IMR-90 (cell line): Measurements from ENCODE around the gene SLC25A25. TPM values are rescaled to one million over a fixed set of nuclear protein-coding genes. Genes with fewer than 3 reads are reported as not detected.

Source experiments
- ATAC-seq: fragments of 200-7000 bp; cut with Tn5 transposase; 2 replicates; pipeline ENCODE4 v1.9.1; 2020; ENCODE audit warnings: low read depth, mild to moderate bottlenecking, moderate library complexity
- BruUV-seq: library from RNA; stranded (reverse); fragments of 400-500 nt; replicated peaks from 2 replicates; lab custom pipeline; 2021; lab: Mats Ljungman, UMichigan
- CTCF ChIA-PET: fragments of 300-600 bp; formaldehyde crosslinking; extraction: SDS; loops from one replicate; lab custom pipeline; 2021; ENCODE audit warnings: antibody characterized with exemption; lab: Yijun Ruan, JAX
- POLR2A ChIA-PET: fragments of 300-600 bp; sonication (Branson Sonifier 250); formaldehyde crosslinking; loops from one replicate; lab custom pipeline; 2022; ENCODE audit warnings: antibody characterized with exemption; ENCODE audit not compliant: unreplicated experiment; lab: Charles Lee
- DNase-seq: peaks from one replicate; pipeline ENCODE4 v3.0.0; 2013
- H2AFZ ChIP-seq: replicated peaks from 2 replicates; pipeline ENCODE3; 2013; ENCODE audit warnings: low read length, mild to moderate bottlenecking; ENCODE audit not compliant: poor library complexity
- H2AK5ac ChIP-seq: 2 replicates; pipeline ENCODE4 v1.6.1; 2013; ENCODE audit warnings: low read depth, low read length, inconsistent platforms
- H2AK9ac ChIP-seq: replicated peaks from 2 replicates; pipeline ENCODE3; 2013; ENCODE audit warnings: mild to moderate bottlenecking, low read depth, low read length, moderate library complexity; ENCODE audit not compliant: poor library complexity
- H2BK120ac ChIP-seq: 2 replicates; pipeline ENCODE4 v1.6.1; 2013; ENCODE audit warnings: low read depth, low read length, inconsistent platforms
- H2BK15ac ChIP-seq: 3 replicates; pipeline ENCODE4 v1.6.1; 2013; ENCODE audit warnings: low read depth, low read length, inconsistent platforms
- H2BK20ac ChIP-seq: 2 replicates; pipeline ENCODE4 v1.6.1; 2013; ENCODE audit warnings: low read depth, mild to moderate bottlenecking, inconsistent platforms, low read length, moderate library complexity
- H2BK5ac ChIP-seq: 2 replicates; pipeline ENCODE4 v1.6.1; 2013; ENCODE audit warnings: mild to moderate bottlenecking, low read depth, low read length, inconsistent platforms; ENCODE audit not compliant: poor library complexity, severe bottlenecking
- H3K14ac ChIP-seq: replicated peaks from 2 replicates; pipeline ENCODE4 v1.6.1; 2013; ENCODE audit warnings: low read depth, low read length, inconsistent platforms
- H3K18ac ChIP-seq: 2 replicates; pipeline ENCODE4 v1.6.1; 2013; ENCODE audit warnings: low read depth, low read length, control low read depth
- H3K23ac ChIP-seq: 2 replicates; pipeline ENCODE4 v1.6.1; 2013; ENCODE audit warnings: low read depth, low read length, inconsistent platforms
- H3K27ac ChIP-seq: 2 replicates; pipeline ENCODE4 v1.5.1; 2013; ENCODE audit warnings: mild to moderate bottlenecking, control low read depth, low read length; ENCODE audit not compliant: insufficient read depth
- H3K27me3 ChIP-seq: 2 replicates; pipeline ENCODE4 v1.6.1; 2013; ENCODE audit warnings: low read length; ENCODE audit not compliant: control insufficient read depth, insufficient read depth
- H3K36me3 ChIP-seq: 2 replicates; pipeline ENCODE4 v1.6.1; 2013; ENCODE audit warnings: low read length, mixed read lengths; ENCODE audit not compliant: control insufficient read depth, insufficient read depth
- H3K4ac ChIP-seq: 2 replicates; pipeline ENCODE4 v1.6.1; 2013; ENCODE audit warnings: low read depth, low read length, inconsistent platforms
- H3K4me1 ChIP-seq: 2 replicates; pipeline ENCODE4 v1.6.1; 2013; ENCODE audit warnings: low read length, mixed read lengths; ENCODE audit not compliant: control insufficient read depth, insufficient read depth
- H3K4me2 ChIP-seq: 2 replicates; pipeline ENCODE4 v1.6.1; 2013; ENCODE audit warnings: low read depth, mild to moderate bottlenecking, control low read depth, low read length, moderate library complexity
- H3K4me3 ChIP-seq: 2 replicates; pipeline ENCODE4 v1.5.1; 2013; ENCODE audit warnings: low read depth, mild to moderate bottlenecking, control low read depth, low read length, moderate library complexity; ENCODE audit not compliant: insufficient read depth
- H3K56ac ChIP-seq: 2 replicates; pipeline ENCODE4 v1.6.1; 2013; ENCODE audit warnings: low read length, inconsistent platforms; ENCODE audit not compliant: insufficient read depth; ENCODE audit errors: extremely low read depth
- H3K79me1 ChIP-seq, 2 experiments: 2 replicates each; pipeline ENCODE4 v1.6.1; 2013; ENCODE audit warnings: low read length in 2 of 2, inconsistent platforms in 1 of 2, low read depth in 1 of 2
- H3K9ac ChIP-seq: 2 replicates; pipeline ENCODE4 v1.6.1; 2013; ENCODE audit warnings: low read depth, low read length, control low read depth
- H3K9me1 ChIP-seq: 2 replicates; pipeline ENCODE4 v1.6.1; 2013; ENCODE audit warnings: low read length, inconsistent platforms; ENCODE audit not compliant: insufficient read depth
- H3K9me3 ChIP-seq: 2 replicates; pipeline ENCODE4 v1.6.1; 2013; ENCODE audit warnings: low read length; ENCODE audit not compliant: control insufficient read depth, insufficient read depth
- H4K20me1 ChIP-seq: 2 replicates; pipeline ENCODE4 v1.6.1; 2013; ENCODE audit warnings: low read length, inconsistent platforms; ENCODE audit not compliant: insufficient read depth
- H4K5ac ChIP-seq: 2 replicates; pipeline ENCODE4 v1.6.1; 2013; ENCODE audit warnings: mild to moderate bottlenecking, low read depth, low read length, control low read depth
- H4K8ac ChIP-seq, 2 experiments: 2 replicates each; pipeline ENCODE4 v1.6.1; 2013; ENCODE audit warnings: low read depth in 2 of 2, low read length in 2 of 2, control low read depth in 1 of 2, inconsistent platforms in 1 of 2
- H4K91ac ChIP-seq: 2 replicates; pipeline ENCODE4 v1.6.1; 2013; ENCODE audit warnings: low read depth, low read length, inconsistent platforms; ENCODE audit not compliant: insufficient read depth
- RAD21 ChIP-seq: IDR thresholded peaks from 2 replicates; pipeline ENCODE4 v1.6.1; 2012; ENCODE audit warnings: low read length, improper control_type of control experiment
- WGBS, 2 experiments: methylation state at CpG; one replicate each; pipeline versions ENCODE4 v1.1.5 to v1.1.7; 2013; ENCODE audit warnings: missing lambda C conversion rate in 2 of 2; ENCODE audit not compliant: insufficient read length in 1 of 2; ENCODE audit errors: extremely low coverage in 2 of 2; 5-methylcytosine and 5-hydroxymethylcytosine counted together
- dilution Hi-C: fragments of 300-500 bp; cut with HindIII; formaldehyde crosslinking; loops from one replicate; pipeline ENCODE4 v1.14.3; 2018; ENCODE audit warnings: low sequenced_read_pairs; ENCODE audit not compliant: unreplicated experiment
- in situ Hi-C: fragments of 300-500 bp; cut with MboI; formaldehyde crosslinking; loops from 3 replicates; pipeline ENCODE4 v1.14.3; 2019; ENCODE audit warnings: low sequenced_read_pairs, inconsistent platforms, mixed read lengths
- intact Hi-C: fragments of 100-400 bp; cut with micrococcal nuclease; formaldehyde crosslinking; loops from 2 replicates; pipeline ENCODE4 v1.10.0; 2022
- polyA plus RNA-seq, 3 experiments: library from polyadenylated mRNA; depleted of rRNA; stranded (reverse); fragments of >200 nt; gene quantifications; 2 replicates each; pipeline ENCODE4 v1.2.3, GENCODE V29; 2012; ENCODE audit warnings: low replicate concordance in 1 of 3
- total RNA-seq: library from RNA; depleted of rRNA; stranded (reverse); fragments of >200 nt; gene quantifications from 2 replicates; pipeline ENCODE4 v1.2.3, GENCODE V29; 2012
- TF ChIP-seq, protein P1 (sequence below): fragments of 150-350 bp; IDR thresholded peaks from 2 replicates; pipeline ENCODE4 v1.6.1; 2016; ENCODE audit warnings: low read depth, mild to moderate bottlenecking, low read length, moderate library complexity, borderline replicate concordance

The SLC25A25 gene
- total and polyA plus RNA-seq, 2 of the 4 experiments (the other 2 are of a cell fraction), result 14.0 to 17.9 TPM

DNA sequence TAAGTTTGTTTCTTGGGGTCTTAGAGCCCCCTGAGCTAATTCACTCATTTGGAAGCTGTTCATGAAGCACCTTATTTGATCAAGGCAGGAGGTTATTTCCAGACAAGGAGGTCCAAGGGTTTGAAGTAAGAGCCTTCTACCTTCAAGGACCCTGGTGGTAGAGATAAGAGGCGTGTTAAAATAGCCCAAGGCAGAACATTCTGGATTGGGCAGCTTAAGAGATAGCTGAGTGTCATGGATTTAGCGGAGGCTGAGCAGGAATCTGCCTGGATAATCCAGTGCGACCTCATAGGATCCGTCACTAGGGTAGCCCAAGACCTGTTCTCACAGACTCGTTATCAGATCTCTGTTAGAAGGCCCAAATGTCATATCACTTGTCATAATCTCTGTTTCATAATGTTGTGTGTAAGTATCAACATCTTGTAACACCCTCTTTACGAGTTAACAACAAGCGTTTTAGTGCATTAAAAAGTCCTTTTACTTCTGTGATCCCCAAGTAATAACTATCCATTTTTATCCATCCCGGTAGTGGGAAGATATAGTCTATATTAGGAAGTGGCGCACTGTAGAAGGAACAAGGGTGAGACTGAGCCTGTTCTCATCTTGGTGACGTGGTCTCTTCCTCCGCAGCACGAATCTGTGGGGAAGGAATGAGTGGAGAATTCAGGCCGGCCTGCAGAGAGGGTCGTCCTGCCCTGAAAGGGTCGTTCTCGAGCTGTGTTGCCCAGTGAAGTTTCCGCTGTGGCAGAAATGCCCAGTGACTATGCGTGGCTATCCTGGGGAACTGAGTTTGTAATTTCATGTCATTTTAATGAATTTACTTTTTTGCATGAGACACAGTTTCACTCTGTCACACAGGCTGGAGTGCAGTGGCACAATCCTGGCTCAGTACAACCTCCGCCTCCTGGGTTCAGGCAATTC lies 28.8 kb downstream of the SLC25A25 start:
- CTCF ChIA-PET, result no interaction called here
- Histone ChIP-seq H3K14ac (no peak overlapping the region), H3K4me2 (no peak overlapping the region), H2BK15ac (peak overlapping the region; percentile 17; the same call in 2 of the 3 replicates), H3K18ac (no peak overlapping the region), H3K36me3 (peaks cover 9% of the 10 kb centered on the region), H2BK5ac (peak overlapping the region; percentile 86), H2AK5ac (peak overlapping the region; percentile 66), H2AK9ac (no peak overlapping the region), H3K4me3 (no peak overlapping the region), H3K9ac (no peak overlapping the region), H4K5ac (no peak overlapping the region), H2AFZ (no peak overlapping the region), H3K23ac (no peak overlapping the region), H3K9me3 (no peaks in the 10 kb centered on the region), H4K8ac (no peak overlapping the region), H3K79me1 (peaks cover 43 to 88% of the 10 kb centered on the region in 2 experiments), H4K20me1 (peaks cover 30% of the 10 kb centered on the region), H4K91ac (peak overlapping the region; percentile 77), H3K27me3 (no peaks in the 10 kb centered on the region), H2BK120ac (peak overlapping the region; percentile 61), H2BK20ac (peak overlapping the region; percentile 80; the same call in 1 of the 2 replicates), H3K56ac (no peak overlapping the region), H3K4ac (peak overlapping the region; percentile 92), H3K27ac (peak overlapping the region; percentile 78; the same call in 1 of the 2 replicates), H3K9me1 (peaks cover 31% of the 10 kb centered on the region; the same call in 1 of the 2 replicates), H3K4me1 (peaks cover 48% of the 10 kb centered on the region)
- in situ Hi-C loops (loop anchor here (5.0 kb wide), 1 partner anchor 160 kb away; the partner anchor contains the start of gene DPM2), intact Hi-C loops (loop anchor here (5.0 kb wide), 1 partner anchor 155 kb away; no protein-coding TSS in a partner anchor), dilution Hi-C loops (no loop called here)
- TF ChIP-seq RAD21, result no peak
- TF ChIP-seq, protein P1, sequence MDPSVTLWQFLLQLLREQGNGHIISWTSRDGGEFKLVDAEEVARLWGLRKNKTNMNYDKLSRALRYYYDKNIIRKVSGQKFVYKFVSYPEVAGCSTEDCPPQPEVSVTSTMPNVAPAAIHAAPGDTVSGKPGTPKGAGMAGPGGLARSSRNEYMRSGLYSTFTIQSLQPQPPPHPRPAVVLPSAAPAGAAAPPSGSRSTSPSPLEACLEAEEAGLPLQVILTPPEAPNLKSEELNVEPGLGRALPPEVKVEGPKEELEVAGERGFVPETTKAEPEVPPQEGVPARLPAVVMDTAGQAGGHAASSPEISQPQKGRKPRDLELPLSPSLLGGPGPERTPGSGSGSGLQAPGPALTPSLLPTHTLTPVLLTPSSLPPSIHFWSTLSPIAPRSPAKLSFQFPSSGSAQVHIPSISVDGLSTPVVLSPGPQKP, result no peak
- POLR2A ChIA-PET, result no interaction called here
- DNase-seq (no peak), ATAC-seq (no peak)
- 100% methylated on average over 7 of the region's 19 CpGs; no CpG with 5 or more reads in 1 of the 2 experiments for WGBS, 2 experiments
- no TSS peak for BruUV-seq
